ENCODE data around the gene CEP290. TPM values are rescaled to one million over a fixed set of nuclear protein-coding genes. Genes with fewer than 3 reads are reported as not detected.
"Not testable (repeated sequence)": the region's sequence is repeated elsewhere in the genome, so short reads cannot be mapped to it uniquely, and the experiment has no call there.

CEP290 gene
- total and polyA plus RNA-seq, 4 donors, result 1.0 to 4.7 (median 4.0) TPM

DNA sequence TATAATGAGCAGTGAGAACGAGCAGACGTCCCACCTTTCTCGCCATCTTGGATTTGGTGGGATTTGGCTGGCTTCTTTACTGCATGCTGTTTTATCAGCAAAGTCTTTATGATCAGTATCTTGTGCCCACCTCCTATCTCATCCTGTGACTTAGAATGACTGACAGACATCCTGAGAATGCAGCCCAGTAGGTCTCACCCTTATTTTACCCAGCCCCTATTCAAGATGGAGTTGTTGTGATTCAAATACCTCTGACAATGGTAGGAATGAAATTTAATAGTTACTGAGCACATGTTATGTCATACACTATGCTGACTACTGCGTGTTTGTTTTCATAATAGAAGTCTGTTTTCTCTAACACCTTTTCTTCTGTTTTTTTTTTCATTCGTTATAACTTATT, 2.1 kb upstream of the CEP290 start:
- no peak overlapping the region for H3K27ac ChIP-seq (ENCODE audit: low read depth in 1 of 2, low read length in 2 of 2)
- H3K4me1 ChIP-seq (ENCODE audit: control insufficient read depth in 4 of 4, insufficient read depth in 4 of 4, low read length in 3 of 4), result peaks cover 4 to 17% (median 11%) of the 10 kb centered on the region in 4 donors
- TF ChIP-seq FOXA2 (IDR thresholded peaks at IDR 0.05) (no peak), EGR1 (IDR thresholded peaks at IDR 0.05; ENCODE audit: low read depth in 2 of 2) (no peak), HNF4G (IDR thresholded peaks at IDR 0.05) (no peak), SP1 (IDR thresholded peaks at IDR 0.05) (no peak), FOXA1 (IDR thresholded peaks at IDR 0.05) (no peak), RAD21 (IDR thresholded peaks at IDR 0.05) (no peak), HNF4A (conservative IDR thresholded peaks at IDR 0.05) (no peak)
- no peaks in the 10 kb centered on the region for H3K9me3 ChIP-seq (ENCODE audit: control insufficient read depth in 4 of 4, low read length in 3 of 4)
- 98% methylated on average over 5 of the region's 5 CpGs for WGBS
- H3K9ac ChIP-seq (ENCODE audit: low read depth in 1 of 2, low read length in 2 of 2), result no peak overlapping the region
- no peak for DNase-seq (ENCODE audit: low spot score)
- no peaks in the 10 kb centered on the region for H3K27me3 ChIP-seq (ENCODE audit: control insufficient read depth in 4 of 4, insufficient read depth in 4 of 4, low read length in 3 of 4)
- H3K4me3 ChIP-seq (ENCODE audit: low read depth in 1 of 3, low read length in 3 of 3), result no peak overlapping the region
- no peaks in the 10 kb centered on the region for H3K36me3 ChIP-seq (ENCODE audit: control insufficient read depth in 4 of 4, insufficient read depth in 3 of 4, low read depth in 1 of 4, low read length in 3 of 4)

DNA sequence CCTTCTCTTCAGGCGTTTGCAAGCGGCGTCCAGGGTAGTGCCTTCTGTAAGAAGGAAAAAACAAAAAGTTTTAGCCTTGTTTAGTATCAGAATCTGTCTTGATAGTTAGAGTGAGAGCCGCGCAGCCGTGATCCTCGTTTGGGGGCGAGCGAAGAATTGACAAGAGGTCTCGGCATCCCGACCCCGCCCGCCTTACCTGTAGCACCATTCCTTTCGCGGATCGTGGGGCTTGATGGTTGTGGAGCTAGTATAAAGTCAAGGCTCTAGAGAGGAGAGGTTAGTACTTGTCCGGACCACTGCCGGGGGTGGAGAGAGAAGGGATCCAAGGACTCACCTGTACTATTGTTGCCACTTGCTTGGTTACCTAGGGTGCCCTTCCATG, 713 bp upstream of the CEP290 start:
- Histone ChIP-seq H3K27ac (ENCODE audit: low read depth in 1 of 2, low read length in 2 of 2) (peak overlapping the region; percentile 54 to 70), H3K9me3 (ENCODE audit: control insufficient read depth in 4 of 4, low read length in 3 of 4) (no peaks in the 10 kb centered on the region), H3K4me1 (ENCODE audit: control insufficient read depth in 4 of 4, insufficient read depth in 4 of 4, low read length in 3 of 4) (peaks cover 4 to 17% (median 11%) of the 10 kb centered on the region in 4 donors), H3K4me3 (ENCODE audit: low read depth in 1 of 3, low read length in 3 of 3) (peak overlapping the region; percentile 64 to 94 (median 83)), H3K27me3 (ENCODE audit: control insufficient read depth in 4 of 4, insufficient read depth in 4 of 4, low read length in 3 of 4) (no peaks in the 10 kb centered on the region), H3K9ac (ENCODE audit: low read depth in 1 of 2, low read length in 2 of 2) (peak overlapping the region; percentile 42 to 78), H3K36me3 (ENCODE audit: control insufficient read depth in 4 of 4, insufficient read depth in 3 of 4, low read depth in 1 of 4, low read length in 3 of 4) (no peaks in the 10 kb centered on the region)
- WGBS, result under 1% methylated on average over 18 of the region's 18 CpGs
- DNase-seq (ENCODE audit: low spot score), result no peak
- TF ChIP-seq SP1 (IDR thresholded peaks at IDR 0.05), result no peak
- no peak for TF ChIP-seq TAF1 (conservative IDR thresholded peaks at IDR 0.05)
- TF ChIP-seq, protein P1, sequence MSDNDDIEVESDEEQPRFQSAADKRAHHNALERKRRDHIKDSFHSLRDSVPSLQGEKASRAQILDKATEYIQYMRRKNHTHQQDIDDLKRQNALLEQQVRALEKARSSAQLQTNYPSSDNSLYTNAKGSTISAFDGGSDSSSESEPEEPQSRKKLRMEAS (IDR thresholded peaks at IDR 0.05), result no peak
- TF ChIP-seq HNF4A (conservative IDR thresholded peaks at IDR 0.05), result no peak
- TF ChIP-seq NR2F2 (IDR thresholded peaks at IDR 0.05), result no peak

DNA sequence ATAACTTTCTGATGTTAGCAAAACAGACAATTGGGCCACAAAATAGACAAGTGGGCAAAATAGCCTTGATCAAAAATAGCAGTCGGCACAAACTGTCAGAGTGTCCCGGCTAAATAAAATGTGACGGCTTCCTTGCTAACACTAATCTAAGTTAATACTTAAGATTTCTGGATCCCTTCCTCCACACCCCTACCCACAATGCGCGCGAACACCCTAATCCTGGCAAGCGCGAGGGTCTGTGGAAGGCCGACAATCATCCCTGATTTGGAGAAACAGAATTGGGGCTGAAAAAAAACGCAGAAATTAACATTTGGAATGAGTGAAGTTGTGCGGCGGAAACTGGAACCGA, 489 bp downstream of the CEP290 start:
- peak overlapping the region; percentile 58 to 75 for H3K27ac ChIP-seq (ENCODE audit: low read depth in 1 of 2, low read length in 2 of 2)
- peaks cover 0 to 2% (median 0%) of the 10 kb centered on the region in 4 donors for H3K36me3 ChIP-seq (ENCODE audit: control insufficient read depth in 4 of 4, insufficient read depth in 3 of 4, low read depth in 1 of 4, low read length in 3 of 4)
- WGBS, result 4% methylated on average over 13 of the region's 13 CpGs
- DNase-seq (ENCODE audit: low spot score), result no peak
- H3K4me3 ChIP-seq (ENCODE audit: low read depth in 1 of 3, low read length in 3 of 3), result peak overlapping the region; percentile 48 to 75 (median 62)
- no peak for TF ChIP-seq TAF1 (conservative IDR thresholded peaks at IDR 0.05)
- TF ChIP-seq YY1 (IDR thresholded peaks at IDR 0.05), result no peak
- no peak for TF ChIP-seq RXRA (IDR thresholded peaks at IDR 0.05)
- TF ChIP-seq HNF4A (conservative IDR thresholded peaks at IDR 0.05), result no peak
- TF ChIP-seq, protein P2, sequence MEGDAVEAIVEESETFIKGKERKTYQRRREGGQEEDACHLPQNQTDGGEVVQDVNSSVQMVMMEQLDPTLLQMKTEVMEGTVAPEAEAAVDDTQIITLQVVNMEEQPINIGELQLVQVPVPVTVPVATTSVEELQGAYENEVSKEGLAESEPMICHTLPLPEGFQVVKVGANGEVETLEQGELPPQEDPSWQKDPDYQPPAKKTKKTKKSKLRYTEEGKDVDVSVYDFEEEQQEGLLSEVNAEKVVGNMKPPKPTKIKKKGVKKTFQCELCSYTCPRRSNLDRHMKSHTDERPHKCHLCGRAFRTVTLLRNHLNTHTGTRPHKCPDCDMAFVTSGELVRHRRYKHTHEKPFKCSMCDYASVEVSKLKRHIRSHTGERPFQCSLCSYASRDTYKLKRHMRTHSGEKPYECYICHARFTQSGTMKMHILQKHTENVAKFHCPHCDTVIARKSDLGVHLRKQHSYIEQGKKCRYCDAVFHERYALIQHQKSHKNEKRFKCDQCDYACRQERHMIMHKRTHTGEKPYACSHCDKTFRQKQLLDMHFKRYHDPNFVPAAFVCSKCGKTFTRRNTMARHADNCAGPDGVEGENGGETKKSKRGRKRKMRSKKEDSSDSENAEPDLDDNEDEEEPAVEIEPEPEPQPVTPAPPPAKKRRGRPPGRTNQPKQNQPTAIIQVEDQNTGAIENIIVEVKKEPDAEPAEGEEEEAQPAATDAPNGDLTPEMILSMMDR (IDR thresholded peaks at IDR 0.05; ENCODE audit: low read depth, low read length, missing input control), result no peak
- no peak for TF ChIP-seq FOXA2 (IDR thresholded peaks at IDR 0.05)
- no peak for TF ChIP-seq FOXA1 (IDR thresholded peaks at IDR 0.05)
- TF ChIP-seq, protein P3, sequence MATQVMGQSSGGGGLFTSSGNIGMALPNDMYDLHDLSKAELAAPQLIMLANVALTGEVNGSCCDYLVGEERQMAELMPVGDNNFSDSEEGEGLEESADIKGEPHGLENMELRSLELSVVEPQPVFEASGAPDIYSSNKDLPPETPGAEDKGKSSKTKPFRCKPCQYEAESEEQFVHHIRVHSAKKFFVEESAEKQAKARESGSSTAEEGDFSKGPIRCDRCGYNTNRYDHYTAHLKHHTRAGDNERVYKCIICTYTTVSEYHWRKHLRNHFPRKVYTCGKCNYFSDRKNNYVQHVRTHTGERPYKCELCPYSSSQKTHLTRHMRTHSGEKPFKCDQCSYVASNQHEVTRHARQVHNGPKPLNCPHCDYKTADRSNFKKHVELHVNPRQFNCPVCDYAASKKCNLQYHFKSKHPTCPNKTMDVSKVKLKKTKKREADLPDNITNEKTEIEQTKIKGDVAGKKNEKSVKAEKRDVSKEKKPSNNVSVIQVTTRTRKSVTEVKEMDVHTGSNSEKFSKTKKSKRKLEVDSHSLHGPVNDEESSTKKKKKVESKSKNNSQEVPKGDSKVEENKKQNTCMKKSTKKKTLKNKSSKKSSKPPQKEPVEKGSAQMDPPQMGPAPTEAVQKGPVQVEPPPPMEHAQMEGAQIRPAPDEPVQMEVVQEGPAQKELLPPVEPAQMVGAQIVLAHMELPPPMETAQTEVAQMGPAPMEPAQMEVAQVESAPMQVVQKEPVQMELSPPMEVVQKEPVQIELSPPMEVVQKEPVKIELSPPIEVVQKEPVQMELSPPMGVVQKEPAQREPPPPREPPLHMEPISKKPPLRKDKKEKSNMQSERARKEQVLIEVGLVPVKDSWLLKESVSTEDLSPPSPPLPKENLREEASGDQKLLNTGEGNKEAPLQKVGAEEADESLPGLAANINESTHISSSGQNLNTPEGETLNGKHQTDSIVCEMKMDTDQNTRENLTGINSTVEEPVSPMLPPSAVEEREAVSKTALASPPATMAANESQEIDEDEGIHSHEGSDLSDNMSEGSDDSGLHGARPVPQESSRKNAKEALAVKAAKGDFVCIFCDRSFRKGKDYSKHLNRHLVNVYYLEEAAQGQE (IDR thresholded peaks at IDR 0.05), result no peak
- TF ChIP-seq JUND (IDR thresholded peaks at IDR 0.05), result no peak
- TF ChIP-seq SP1 (IDR thresholded peaks at IDR 0.05), result no peak
- no peaks in the 10 kb centered on the region for H3K9me3 ChIP-seq (ENCODE audit: control insufficient read depth in 4 of 4, low read length in 3 of 4)
- peaks cover 4 to 17% (median 11%) of the 10 kb centered on the region in 4 donors for H3K4me1 ChIP-seq (ENCODE audit: control insufficient read depth in 4 of 4, insufficient read depth in 4 of 4, low read length in 3 of 4)
- H3K9ac ChIP-seq (ENCODE audit: low read depth in 1 of 2, low read length in 2 of 2), result peak overlapping the region; percentile 66 to 74
- no peaks in the 10 kb centered on the region for H3K27me3 ChIP-seq (ENCODE audit: control insufficient read depth in 4 of 4, insufficient read depth in 4 of 4, low read length in 3 of 4)

DNA sequence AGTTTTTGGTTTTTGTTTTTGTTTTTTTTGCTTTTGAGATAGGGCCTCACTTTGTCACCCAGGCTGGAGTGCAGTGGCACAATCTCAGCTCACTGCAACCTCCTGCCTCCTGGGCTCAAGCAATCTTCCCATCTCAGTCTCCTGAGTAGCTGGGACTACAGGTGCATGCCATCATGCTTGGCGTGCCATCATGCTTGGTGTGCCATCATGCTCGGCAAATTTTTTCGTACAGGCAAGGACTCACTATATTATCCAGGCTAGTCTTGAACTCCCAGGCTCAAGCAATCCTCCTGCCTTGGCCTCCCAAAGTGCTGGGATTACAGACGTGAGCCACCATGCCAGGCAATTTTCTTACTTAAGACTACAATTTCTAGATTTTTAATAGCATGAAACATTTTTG, 2.2 kb downstream of the CEP290 start:
- not testable (repeated sequence) for DNase-seq (ENCODE audit: low spot score); H3K4me3 ChIP-seq (ENCODE audit: low read depth in 1 of 3, low read length in 3 of 3); H3K27ac ChIP-seq (ENCODE audit: low read depth in 1 of 2, low read length in 2 of 2); H3K9me3 ChIP-seq (ENCODE audit: control insufficient read depth in 4 of 4, low read length in 3 of 4); H3K27me3 ChIP-seq (ENCODE audit: control insufficient read depth in 4 of 4, insufficient read depth in 4 of 4, low read length in 3 of 4); H3K9ac ChIP-seq (ENCODE audit: low read depth in 1 of 2, low read length in 2 of 2); H3K36me3 ChIP-seq (ENCODE audit: control insufficient read depth in 4 of 4, insufficient read depth in 3 of 4, low read depth in 1 of 4, low read length in 3 of 4)
- 94% methylated on average over 4 of the region's 4 CpGs for WGBS
- H3K4me1 ChIP-seq (ENCODE audit: control insufficient read depth in 4 of 4, insufficient read depth in 4 of 4, low read length in 3 of 4), result peaks cover 3 to 17% (median 11%) of the 10 kb centered on the region in 4 donors

DNA sequence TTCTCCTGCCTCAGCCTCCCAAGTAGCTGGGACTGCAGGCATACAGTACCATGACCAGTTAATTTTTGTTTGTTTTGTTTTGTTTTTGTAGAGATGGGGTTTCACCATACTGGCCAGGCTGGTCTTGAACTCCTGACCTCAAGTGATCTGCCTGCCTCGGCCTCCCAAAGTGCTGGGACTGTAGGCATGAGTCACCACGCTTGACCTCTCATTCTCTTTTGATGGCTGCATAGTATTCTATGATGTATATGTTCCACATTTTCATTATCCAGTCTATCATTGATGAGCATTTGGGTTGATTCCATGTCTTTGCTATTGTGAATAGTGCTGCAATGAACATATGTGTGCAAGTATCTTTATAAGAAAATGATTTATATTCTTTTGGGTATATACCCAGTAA, 8.7 kb downstream of the CEP290 start:
- WGBS, result 95% methylated on average over 2 of the region's 2 CpGs
- H3K4me1 ChIP-seq (ENCODE audit: control insufficient read depth in 4 of 4, insufficient read depth in 4 of 4, low read length in 3 of 4); DNase-seq (ENCODE audit: low spot score); H3K27ac ChIP-seq (ENCODE audit: low read depth in 1 of 2, low read length in 2 of 2); H3K27me3 ChIP-seq (ENCODE audit: control insufficient read depth in 4 of 4, insufficient read depth in 4 of 4, low read length in 3 of 4); H3K9me3 ChIP-seq (ENCODE audit: control insufficient read depth in 4 of 4, low read length in 3 of 4); H3K4me3 ChIP-seq (ENCODE audit: low read depth in 1 of 3, low read length in 3 of 3); H3K9ac ChIP-seq (ENCODE audit: low read depth in 1 of 2, low read length in 2 of 2): not testable (repeated sequence)
- H3K36me3 ChIP-seq (ENCODE audit: control insufficient read depth in 4 of 4, insufficient read depth in 3 of 4, low read depth in 1 of 4, low read length in 3 of 4), result peaks cover 0 to 11% (median 0%) of the 10 kb centered on the region in 4 donors
